Fibroblast of pulmonary artery (primary cell): ENCODE measurements around the gene CTNNA1.
A peak's percentile ranks its signal among the peaks of the same experiment; 100 is the strongest.
"Not testable (repeated sequence)": the region's sequence is repeated elsewhere in the genome, so short reads cannot be mapped to it uniquely, and the experiment has no call there.

ENCODE experiments used
- DNase-seq: peaks from one replicate; pipeline ENCODE4 v3.0.0-alpha.2; 2010; ENCODE audit warnings: low read depth
- H3K4me3 ChIP-seq: replicated peaks from 2 replicates; pipeline ENCODE4 v1.5.1; 2011; ENCODE audit warnings: low read depth, mild to moderate bottlenecking, control low read depth, low read length, moderate library complexity
- TF ChIP-seq, protein P1 (sequence below): IDR thresholded peaks from 2 replicates; pipeline ENCODE4 v1.5.1; 2011; ENCODE audit warnings: mild to moderate bottlenecking, control low read depth, low read length, inconsistent platforms; ENCODE audit errors: missing control alignments

Gene CTNNA1

DNA sequence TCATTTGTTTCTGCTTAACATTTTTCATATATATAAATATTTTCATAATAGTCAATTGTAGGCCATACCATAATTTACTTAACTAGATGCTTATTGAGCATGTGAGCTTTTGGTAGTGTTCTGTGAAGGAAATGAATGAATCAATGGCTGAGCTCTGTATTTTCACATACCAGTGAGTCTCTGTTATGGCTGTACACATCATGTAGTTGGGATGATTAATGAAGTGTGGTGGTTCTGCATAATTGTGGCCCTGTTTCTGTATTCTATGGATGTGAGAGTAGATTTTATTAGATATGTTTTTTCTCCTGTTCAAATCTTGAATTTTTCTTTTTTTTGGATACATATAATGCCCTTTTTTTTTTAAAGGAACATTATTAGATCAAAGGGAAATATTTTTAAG, 56.2 kb downstream of the CTNNA1 start:
- no peak for DNase-seq
- no peak overlapping the region for H3K4me3 ChIP-seq
- TF ChIP-seq, protein P1, sequence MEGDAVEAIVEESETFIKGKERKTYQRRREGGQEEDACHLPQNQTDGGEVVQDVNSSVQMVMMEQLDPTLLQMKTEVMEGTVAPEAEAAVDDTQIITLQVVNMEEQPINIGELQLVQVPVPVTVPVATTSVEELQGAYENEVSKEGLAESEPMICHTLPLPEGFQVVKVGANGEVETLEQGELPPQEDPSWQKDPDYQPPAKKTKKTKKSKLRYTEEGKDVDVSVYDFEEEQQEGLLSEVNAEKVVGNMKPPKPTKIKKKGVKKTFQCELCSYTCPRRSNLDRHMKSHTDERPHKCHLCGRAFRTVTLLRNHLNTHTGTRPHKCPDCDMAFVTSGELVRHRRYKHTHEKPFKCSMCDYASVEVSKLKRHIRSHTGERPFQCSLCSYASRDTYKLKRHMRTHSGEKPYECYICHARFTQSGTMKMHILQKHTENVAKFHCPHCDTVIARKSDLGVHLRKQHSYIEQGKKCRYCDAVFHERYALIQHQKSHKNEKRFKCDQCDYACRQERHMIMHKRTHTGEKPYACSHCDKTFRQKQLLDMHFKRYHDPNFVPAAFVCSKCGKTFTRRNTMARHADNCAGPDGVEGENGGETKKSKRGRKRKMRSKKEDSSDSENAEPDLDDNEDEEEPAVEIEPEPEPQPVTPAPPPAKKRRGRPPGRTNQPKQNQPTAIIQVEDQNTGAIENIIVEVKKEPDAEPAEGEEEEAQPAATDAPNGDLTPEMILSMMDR = no peak

DNA sequence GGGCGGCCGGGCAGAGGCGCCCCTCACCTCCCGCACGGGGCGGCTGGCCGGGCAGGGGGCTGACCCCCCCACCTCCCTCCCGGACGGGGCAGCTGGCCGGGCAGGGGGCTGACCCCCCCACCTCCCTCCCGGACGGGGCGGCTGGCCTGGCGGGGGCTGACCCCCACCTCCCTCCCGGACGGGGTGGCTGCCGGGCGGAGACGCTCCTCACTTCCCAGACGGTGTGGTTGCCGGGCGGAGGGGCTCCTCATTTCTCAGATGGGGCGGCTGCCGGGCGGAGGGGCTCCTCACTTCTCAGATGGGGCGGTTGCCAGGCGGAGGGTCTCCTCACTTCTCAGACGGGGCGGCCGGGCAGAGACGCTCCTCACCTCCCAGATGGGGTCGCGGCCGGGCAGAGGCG, 57.6 kb downstream of the CTNNA1 start:
- H3K4me3 ChIP-seq = not testable (repeated sequence)

DNA sequence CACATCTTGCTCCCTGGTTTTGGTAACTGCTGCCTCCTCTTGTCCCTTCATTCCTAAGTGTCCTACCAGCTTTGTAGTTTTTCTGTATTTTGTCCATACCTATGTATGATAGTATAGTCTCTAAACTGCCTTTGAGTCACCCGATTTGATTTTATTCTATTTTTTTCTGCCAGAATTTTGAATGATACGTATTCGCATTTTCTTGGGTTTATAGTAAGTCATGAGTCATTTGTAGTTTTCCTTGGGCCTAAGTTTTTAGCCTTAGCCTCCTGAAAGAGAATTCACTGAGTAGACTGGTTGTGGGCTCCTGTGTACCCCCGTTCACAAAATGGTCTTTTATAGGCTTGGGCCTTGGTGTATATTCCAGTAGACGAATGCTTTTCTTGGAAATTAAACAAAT, 62.3 kb downstream of the CTNNA1 start:
- TF ChIP-seq, protein P1 = no peak
- no peak for DNase-seq
- no peak overlapping the region for H3K4me3 ChIP-seq

More for the DNA sequence above, 57.6 kb downstream of the CTNNA1 start:
- not testable (repeated sequence) for DNase-seq

DNA sequence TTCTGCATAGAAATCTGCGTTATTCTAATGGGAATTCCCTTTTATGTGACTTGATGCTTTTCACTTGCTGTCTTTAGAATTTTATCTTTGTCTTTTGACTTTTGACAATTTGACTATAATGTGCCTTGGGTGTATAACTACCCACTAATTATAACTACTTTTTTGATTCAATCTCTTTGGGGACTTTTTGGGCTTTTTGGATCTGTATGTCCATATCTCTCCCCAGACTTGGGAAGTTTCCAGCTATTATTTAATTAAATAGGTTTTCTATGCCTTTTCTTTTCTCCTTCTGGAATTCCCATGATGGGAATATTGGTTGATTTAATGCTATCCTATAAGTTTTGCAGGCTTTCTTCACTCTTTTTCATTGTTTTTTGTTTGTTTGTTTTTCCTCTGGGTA, 64.0 kb downstream of the CTNNA1 start:
- H3K4me3 ChIP-seq = no peak overlapping the region
- no peak for DNase-seq
- TF ChIP-seq, protein P1 = no peak

DNA sequence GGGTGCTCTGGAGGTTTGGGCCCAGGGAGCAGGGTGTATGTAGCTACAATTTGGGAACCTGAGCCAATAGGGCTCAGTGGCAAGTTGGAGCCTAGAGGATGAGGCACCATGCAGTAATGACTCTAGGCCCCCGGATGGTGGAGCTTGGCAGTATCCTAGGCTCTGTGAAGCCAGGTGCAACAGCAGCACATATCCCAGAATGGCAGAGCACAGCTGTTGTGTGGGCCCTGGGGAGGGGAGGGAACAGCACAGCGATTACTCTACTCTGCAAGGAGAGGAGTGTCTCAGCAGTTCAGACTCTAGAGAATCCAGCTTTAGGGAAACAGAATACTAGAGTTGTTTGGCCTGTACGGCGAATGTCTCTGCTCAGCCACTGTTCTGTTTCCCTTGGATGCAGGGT, 65.9 kb downstream of the CTNNA1 start:
- DNase-seq = no peak
- H3K4me3 ChIP-seq = no peak overlapping the region
- TF ChIP-seq, protein P1 = no peak

DNA sequence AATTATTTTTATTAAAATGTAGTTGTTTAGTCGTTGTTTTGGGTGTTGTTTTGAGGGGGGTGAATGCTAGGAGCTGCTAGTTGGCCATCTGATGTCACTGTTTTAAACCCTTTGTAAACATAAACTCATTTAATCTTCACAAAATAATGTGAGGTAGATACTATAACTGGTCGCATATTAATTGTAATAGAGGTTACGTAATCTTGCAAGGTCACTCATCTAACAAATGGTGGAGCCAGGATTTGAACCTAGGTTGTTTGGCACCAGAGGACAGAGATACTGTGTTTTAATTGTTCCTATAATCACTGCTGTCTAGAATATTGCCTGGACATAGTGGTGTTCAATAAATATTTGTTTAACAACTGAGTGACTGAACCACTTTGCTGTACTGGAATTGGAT, 67.5 kb downstream of the CTNNA1 start:
- TF ChIP-seq, protein P1 = no peak
- H3K4me3 ChIP-seq = no peak overlapping the region
- no peak for DNase-seq

DNA sequence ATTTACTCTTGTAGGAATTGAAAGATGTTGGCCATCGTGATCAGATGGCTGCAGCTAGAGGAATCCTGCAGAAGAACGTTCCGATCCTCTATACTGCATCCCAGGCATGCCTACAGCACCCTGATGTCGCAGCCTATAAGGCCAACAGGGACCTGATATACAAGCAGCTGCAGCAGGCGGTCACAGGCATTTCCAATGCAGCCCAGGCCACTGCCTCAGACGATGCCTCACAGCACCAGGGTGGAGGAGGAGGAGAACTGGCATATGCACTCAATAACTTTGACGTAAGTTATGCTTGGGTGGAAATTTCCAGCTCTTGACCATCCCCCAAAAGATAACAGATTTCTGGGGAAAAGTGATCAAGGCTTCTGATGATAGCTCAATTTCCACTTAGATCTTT, 71.3 kb downstream of the CTNNA1 start:
- DNase-seq = peak; percentile 52
- no peak overlapping the region for H3K4me3 ChIP-seq
- TF ChIP-seq, protein P1 = no peak
